NCI-H82 (cell line): ENCODE results near the gene NBPF3.
"Not testable (repeated sequence)": the region's sequence is repeated elsewhere in the genome, so short reads cannot be mapped to it uniquely, and the experiment has no call there.

Experiments
- DNase-seq: peaks from one replicate; lab custom pipeline; 2025; lab: John Stamatoyannopoulos, UW

The NBPF3 gene, protein sequence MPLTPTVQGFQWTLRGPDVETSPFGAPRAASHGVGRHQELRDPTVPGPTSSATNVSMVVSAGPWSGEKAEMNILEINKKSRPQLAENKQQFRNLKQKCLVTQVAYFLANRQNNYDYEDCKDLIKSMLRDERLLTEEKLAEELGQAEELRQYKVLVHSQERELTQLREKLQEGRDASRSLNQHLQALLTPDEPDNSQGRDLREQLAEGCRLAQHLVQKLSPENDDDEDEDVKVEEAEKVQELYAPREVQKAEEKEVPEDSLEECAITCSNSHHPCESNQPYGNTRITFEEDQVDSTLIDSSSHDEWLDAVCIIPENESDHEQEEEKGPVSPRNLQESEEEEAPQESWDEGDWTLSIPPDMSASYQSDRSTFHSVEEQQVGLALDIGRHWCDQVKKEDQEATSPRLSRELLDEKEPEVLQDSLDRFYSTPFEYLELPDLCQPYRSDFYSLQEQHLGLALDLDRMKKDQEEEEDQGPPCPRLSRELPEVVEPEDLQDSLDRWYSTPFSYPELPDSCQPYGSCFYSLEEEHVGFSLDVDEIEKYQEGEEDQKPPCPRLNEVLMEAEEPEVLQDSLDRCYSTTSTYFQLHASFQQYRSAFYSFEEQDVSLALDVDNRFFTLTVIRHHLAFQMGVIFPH

DNA sequence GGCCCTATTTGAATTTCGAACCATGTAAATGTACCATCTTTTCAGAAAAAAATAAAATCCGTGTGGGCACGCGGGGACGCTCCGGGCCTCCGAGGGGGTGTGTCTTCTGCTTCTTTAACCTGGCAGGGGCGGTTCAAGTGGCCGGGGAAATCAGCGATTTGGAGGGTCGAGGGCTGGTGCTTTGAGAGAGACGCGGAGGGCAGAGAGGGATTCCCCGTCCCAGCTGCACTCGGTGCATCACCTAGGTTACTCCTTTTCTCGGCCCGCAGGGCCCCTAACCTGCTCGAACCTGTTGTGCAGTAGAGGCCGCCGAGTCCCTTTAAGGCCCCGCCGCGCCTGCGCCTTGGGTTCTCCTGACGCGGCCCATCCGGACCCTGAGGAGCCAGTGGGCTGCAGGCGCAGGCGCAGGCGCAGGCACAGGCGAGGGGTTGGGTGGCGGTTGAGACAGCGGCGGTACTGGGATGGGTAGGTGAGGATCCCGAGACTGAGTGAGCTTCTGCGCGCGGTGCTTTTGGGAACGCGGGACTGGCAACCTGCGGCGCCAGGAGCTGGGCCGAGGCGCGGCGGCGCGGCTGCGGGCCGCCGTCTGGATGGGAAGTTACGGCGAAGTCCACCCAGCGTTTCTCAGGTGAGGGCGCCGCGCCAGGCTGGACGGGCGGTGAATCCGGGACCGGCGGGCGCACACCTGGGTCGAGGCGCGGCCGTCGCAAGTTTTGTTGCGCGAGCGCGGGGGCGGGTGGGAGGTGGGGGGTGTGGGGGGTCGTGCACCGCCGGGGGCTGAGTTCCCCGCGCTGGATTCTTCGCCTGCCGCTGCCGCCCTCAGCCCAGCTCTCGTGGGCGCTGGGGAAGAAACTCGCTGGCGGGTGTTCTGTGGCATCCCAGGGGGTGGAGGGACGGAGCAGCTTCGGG is at the start of gene NBPF3:
Gene NBPF3, plus strand, starts transcription at position 417 of the 909 bp plus-strand sequence. CDS start 4,950 bp downstream, outside the sequence.
- peak; percentile 93 for DNase-seq

DNA sequence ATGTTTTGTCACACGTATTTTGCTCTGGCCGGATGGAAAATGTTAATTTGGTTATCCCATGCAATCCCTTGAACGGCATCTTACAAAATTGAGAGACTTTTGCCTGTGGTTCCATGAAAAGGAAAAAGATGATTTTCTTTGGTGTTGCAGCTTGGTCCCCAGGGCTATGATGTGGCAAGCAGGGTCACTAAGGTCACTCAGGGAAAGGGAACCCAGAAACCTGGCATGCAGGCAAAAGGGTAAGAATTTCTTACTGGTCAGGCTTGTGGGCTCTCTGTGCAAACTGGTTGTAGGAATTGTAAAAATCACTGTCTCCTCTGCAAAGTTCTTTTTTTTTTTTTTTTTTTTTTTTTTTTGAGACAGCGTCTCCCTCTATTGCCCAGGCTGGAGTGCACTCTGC is 48.4 kb upstream of the NBPF3 start:
- DNase-seq = no peak

DNA sequence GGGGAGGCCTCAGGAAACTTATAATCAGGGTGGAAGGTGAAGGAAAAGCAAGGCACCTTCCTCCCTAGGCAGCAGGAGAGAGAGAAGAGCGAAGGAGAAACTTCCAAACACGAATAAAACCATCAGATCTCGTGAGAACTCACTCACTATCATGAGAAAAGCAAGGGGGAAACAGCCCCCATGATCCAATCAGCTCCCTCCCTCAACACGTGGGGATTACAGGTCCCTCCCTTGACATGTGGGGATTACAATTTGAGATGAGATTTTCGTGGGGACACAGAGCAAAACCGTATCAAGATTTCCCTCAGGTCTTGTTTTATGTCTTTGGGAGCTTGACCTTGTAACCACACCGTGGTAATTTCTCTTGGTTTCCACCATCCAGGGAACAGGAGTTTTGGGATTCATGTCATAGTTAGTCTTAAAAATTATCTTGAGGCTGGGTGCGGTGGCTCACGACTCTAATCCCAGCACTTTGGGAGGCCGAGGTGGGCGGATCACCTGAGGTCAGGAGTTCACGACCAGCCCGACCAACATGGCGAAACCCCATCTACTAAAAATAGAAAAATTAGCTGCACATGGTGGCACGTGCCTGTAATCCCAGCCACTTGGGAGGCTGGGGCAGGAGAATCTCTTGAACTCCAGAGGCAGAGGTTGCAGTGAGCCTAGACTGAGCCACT is 47.2 kb upstream of the NBPF3 start:
- DNase-seq = peak; percentile 79

DNA sequence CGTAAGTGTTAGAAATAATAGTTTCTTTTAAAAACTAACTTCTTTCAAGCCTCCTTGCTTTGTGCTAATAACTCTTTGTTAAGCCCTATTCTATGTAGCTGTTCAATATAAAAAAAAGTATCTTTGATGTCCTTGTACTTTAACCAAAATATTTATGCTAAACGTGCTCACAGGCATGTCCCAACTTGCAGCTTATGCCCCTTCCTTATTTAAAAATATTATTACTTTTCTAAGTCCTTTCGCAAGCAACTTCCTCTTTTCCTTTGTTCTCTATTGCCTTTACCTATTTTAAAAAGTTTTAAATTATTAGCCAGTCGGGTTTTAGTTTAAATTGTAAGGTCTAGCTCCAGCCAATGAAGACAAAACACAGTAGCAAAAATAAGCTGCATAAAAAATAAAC is 43.4 kb upstream of the NBPF3 start:
- DNase-seq = no peak

DNA sequence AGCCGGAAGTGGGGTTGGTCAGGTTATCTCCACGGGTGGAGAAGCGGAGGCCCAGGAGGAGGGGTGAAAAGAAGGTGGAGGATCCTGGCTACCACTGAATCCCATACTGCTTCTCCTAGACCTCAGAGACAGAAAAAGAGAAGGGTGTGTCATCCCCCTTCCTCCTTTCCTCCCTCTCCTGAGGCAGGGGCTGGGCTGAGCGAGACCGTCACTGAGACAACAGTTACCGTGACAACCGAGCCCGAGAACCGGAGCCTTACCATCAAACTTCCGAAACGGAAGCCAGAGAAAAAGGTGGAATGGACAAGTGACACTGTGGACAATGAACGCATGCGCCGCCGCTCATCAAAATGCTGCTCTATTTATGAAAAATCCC is 42.1 kb upstream of the NBPF3 start:
- DNase-seq = no peak

DNA sequence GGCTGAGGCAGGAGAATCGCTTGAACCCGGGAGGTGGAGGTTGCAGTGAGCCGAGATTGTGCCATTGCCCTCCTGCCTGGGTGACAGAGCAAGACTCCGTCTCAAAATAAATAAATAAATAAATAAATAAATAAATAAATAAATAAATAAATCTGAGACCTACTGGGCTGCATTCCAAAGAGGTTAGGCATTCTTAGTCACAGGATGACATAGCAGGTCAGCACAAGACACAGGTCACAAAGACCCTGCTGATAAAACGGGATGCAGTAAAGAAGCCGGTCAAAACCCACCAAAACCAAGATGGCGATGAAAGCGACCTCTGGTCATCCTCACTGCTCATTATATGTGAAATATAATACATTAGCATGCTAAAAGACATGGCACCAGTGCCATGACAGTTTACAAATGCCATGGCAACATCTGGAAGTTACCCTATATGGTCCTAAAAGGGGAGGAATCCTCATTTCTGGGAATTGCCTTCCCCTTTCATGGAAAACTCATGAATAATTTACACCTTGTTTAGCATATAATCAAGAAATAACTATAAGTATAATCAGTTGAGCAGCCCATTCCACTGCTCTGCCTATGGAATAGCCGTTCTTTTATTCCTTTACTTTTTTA is 38.1 kb upstream of the NBPF3 start:
- DNase-seq = not testable (repeated sequence)

DNA sequence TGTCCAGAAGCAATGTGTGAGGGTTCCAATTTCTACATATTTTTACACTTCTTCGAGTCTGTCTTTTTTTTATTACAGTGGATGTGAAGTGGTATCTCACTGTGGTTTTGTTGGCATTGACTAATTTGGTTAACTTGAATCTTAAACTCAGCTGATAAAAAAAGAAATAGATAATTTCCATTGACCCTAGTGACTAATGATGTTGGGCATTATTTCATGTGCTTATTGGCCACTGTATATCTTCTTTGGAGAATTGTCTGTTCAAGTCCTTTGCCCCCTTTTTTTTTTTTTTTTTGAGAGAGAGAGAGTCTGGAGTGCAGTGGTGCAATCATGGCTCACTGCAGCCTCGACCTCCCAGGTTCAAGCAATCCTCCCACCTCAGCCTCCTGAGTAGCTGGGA is 33.3 kb upstream of the NBPF3 start:
- DNase-seq = no peak

DNA sequence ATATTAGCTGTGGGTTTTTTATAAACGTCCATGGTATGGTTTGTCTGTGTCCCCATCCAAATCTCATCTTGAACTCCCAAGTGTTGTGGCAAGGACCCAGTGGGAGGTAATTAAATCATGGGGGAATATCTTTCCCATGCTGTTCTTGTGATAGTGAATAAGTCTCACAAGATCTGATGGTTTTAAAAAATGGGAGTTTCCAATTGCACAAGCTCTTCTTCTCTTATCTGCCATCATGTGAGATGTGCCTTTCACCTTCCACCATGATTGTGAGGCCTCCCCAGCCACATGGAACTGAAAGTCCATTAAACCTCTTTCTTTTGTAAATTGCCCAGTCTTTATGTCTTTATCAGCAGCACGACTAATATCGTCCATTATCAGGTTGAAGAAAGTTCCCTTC is 30.0 kb upstream of the NBPF3 start:
- not testable (repeated sequence) for DNase-seq

DNA sequence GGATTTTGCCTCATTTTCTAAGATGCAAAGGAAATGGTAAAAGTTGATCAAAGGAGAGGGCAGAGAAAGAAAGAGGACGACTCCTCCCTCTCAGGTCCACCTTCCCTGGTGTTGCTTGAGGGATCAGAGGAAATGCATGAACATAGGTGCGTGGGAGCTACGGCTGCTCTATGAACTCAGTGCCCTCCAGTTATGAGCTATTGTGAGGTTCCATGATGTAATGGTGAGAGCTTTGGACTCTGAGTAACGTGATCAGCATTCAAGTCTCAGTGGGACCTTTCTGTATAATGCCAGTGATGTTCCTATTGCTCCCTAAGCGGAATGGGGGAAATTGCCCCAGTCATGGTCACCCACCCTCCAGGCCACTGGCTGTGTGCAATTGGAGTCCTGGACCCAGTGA is 25.9 kb upstream of the NBPF3 start:
- DNase-seq = no peak

DNA sequence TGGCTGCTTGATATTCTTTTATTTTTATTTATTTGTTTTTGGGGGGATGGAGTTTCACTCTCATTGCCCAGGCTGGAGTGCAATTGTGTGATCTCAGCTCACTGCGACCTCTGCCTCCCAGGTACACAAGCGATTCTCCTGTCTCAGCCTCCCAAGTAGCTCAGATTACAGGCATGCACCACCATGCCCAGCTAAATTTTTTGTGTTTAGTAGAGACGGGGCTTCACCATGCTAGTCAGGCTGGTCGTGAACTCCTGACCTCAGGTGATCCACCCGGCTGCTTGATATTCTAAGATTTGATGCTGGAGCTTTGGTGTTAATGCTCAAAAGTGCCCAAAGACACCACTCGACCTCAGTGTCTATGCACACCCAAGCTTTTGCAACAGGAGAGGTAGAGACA is 19.6 kb upstream of the NBPF3 start:
- DNase-seq = not testable (repeated sequence)

DNA sequence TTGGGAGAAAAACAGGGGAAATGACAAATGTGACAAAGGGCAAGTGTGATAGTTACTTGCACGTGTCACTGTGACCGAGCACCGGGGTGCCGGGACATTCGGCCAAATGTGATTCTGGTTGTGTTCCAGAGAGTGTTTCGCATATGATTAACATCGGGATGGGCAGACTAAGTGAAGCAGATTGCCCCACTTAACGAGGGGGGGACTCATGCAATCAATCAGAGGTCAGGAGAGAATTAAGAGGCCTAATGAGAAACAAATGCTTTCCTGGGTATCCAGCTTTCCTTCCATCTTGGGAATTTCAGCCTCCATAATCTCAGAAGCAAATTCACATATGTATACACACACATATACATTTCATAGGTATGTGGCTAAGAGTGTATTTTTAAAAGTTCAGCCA is 18.6 kb upstream of the NBPF3 start:
- DNase-seq = not testable (repeated sequence)

DNA sequence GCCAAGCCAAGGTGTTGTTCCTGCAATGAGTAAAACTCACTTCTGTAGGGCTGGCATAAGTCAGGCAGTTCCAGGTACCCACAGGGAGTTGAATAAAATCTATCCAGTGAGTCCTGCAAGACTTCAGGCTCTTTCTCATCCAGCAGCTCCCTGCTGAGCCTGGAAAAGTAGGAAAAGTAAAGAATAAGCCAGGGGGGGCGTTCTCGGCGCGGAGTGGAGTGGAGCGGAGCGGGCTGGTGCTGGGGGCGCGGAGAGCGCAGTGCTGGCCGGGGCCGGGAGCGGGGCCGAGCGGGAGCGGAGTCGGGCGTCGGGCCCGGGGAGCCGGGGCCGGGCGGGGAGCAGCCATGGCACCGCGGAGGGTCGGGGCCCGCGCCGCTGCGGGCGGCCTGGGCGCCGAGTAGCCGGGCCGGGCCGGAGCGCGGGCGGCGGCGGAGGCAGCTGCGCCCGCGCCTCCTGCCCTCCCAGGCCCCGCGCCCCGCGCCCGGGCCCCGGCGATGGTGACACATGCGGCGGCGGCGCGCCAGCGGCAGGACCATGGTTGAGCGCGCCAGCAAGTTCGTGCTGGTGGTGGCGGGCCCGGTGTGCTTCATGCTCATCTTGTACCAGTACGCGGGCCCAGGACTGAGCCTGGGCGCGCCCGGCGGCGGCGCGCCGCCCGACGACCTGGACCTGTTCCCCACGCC is 12.0 kb upstream of the NBPF3 start:
- not testable (repeated sequence) for DNase-seq

DNA sequence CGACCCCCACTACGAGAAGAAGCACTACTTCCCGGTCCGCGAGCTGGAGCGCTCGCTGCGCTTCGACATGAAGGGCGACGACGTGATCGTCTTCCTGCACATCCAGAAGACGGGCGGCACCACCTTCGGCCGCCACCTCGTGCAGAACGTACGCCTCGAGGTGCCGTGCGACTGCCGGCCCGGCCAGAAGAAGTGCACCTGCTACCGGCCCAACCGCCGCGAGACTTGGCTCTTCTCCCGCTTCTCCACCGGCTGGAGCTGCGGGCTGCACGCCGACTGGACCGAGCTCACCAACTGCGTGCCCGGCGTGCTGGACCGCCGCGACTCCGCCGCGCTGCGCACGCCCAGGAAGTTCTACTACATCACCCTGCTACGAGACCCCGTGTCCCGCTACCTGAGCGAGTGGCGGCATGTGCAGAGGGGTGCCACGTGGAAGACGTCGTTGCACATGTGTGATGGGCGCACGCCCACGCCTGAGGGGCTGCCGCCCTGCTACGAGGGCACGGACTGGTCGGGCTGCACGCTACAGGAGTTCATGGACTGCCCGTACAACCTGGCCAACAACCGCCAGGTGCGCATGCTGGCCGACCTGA is 11.4 kb upstream of the NBPF3 start:
- not testable (repeated sequence) for DNase-seq

DNA sequence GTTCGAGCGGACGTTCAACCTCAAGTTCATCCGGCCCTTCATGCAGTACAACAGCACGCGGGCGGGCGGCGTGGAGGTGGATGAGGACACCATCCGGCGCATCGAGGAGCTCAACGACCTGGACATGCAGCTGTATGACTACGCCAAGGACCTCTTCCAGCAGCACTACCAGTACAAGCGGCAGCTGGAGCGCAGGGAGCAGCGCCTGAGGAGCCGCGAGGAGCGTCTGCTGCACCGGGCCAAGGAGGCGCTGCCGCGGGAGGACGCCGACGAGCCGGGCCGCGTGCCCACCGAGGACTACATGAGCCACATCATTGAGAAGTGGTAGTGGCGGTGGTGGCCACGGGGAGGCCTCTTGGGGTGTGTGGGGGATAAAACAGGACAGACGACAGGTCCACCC is 10.7 kb upstream of the NBPF3 start:
- DNase-seq = not testable (repeated sequence)

DNA sequence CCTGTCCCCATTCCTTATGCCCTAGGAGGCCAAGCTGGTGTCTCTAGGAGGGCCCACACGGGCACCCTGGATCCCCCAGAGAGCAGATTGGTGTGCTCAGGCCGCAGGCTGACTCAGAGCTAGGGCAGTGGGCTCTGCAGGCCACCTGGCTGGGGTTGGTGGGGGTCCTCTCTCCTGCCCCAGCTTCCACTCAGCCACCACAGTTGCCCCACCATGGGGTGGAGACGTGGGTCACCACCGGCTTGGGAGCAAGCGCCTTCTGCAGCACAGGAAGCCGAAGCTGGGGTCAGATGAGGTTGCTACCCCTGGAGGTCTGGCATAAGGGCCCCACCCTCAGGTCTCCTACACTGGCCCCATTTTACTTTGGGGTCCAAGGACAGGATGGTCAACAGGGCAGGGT is 9.1 kb upstream of the NBPF3 start:
- DNase-seq = not testable (repeated sequence)

DNA sequence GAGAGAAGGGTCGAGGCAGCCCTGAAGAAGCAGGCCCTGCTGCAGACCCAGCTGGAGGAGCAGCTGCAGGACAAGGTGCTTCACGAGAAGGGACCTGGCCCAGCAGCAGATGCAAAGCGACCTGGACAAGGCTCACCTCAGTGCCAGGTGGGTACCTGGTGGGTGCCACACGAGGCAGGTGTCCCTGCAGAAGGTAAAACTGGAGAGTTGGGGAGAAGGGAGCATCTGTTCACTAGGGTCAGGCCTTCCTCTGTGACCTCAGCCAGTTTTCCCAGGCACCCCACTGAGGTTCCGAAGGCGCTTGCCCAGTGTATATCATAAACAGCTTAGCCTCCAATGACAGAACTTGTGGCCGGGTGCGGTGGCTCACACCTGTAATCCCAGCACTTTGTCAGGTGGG is 5.5 kb upstream of the NBPF3 start:
- DNase-seq = no peak

DNA sequence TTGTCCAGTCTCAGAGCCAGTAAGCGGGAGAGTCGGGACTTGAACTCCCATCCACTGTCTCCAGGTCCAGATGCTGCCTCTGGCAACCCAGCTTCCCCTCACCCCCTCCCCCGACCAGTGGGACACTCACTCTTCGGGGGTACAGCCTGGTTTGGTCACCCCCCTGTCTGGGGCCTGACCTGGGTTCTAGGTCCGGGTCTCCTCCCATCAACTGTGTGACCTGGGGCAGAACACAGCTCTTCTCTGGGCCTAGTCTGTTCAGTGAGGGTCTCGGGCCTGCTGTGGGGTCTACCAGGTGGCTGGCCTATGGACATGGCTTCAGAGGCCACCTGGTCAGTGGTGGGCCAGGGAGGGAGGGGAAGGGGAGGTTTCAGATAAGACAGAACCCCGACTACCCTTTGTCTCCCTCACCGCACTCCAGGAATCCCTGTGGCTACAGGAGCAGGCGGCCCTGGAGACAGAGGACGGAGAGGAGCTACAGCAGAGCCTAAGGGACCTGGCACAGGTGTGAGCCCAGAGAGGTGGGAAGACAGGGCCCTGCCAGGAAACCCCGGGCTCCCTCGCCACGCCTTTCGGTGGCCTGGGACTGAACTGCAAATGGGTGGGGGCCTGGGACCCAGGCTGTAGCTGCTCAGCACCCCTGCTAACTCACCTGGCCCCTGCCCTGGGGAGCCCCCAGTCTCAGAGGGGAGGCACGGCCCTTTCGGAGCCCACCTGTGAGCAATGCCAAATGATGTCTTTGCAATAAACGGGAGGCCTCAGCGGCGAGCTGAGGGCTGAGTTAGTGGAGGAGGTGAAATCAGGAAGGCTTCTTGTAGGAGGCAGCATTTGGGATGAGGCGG is 4.1 kb upstream of the NBPF3 start:
- DNase-seq = no peak

DNA sequence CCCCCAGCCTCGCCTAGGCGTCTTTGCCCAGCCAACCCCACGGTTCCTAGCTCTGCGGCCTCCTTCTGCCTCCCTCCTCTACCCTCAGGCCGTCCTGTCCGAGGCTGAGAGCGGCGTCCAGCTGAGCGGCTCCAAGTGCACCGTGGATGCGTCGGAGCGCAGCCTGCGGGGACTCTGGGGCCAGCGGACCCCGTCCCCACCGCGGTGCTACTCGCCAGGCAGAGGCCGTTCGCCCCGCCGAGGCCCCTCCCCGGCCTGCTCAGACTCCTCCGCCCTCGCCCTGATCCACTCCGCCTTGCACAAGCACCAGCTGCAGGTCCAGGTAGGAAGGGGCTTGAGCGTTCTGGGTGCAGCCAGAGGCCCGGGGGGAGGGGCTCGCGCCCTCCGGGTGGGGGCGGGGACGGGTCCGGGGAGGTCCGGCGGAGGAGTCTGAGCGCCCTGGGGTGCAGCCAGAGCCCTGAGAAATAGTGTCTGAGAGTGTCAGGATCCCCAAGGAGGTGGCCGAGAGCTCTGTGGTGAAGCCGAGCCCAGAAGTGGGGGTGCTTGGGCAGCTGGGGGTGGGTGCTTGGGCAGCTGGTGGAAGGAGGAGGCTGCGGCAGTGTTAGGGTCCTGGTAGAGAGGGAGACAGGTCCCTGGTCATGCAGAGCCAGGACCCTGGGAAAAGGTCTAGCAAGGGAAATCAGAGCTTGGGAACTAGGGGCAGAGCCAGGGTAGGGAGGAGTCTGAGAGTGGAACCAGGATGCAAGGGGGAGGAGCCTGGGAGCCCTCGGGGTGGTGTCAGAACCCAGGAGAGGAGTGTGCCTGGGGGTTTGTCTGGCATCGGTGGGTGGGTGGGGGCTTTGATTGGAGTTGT is 3.2 kb upstream of the NBPF3 start:
- DNase-seq = no peak

DNA sequence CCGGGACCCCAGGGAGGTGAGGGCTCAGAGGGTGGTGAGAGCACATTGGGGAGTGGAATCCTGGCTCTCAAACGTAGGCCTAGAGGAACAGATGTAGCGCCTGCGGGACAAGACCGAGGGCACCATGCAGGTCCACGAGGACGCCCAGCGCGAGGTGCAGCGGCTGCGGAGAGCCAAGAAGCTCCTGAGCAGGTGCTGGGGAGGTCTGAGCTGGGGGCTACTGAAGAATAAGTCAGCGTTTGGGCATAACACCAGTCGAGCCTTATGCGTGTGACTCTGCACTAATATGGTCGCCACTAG is 2.6 kb upstream of the NBPF3 start:
- no peak for DNase-seq
